ENCODE data around the gene TMC7.
"Not testable (repeated sequence)": the region's sequence is repeated elsewhere in the genome, so short reads cannot be mapped to it uniquely, and the experiment has no call there.

The TMC7 gene

DNA sequence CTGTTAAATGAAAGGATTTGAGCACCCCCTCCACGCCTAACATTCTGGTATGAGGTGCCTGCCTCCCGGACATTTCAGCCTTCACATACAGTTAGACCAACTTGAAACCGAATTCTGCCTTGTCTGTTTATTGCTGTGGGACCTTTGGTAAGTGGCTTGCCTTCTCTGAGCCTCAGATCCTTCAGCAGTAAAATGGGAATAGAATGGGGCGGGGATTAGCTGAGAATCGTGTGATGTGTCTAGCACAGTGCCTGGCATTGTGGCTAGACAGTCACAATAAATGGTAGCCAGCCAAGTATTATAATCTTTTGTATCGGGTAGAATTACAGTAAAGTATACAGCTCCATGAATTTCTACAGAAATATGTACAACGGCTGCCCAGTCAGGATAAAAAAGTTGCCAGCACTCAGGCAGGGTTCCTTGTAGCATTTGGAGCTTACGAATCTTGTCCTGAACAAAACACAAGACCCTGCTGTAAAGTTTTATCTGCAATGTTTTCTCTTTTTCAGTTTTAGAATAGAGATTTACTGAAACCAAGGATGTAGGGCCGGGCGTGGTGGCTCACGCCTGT, 786 bp downstream of the TMC7 start:
- no peak for DNase-seq

DNA sequence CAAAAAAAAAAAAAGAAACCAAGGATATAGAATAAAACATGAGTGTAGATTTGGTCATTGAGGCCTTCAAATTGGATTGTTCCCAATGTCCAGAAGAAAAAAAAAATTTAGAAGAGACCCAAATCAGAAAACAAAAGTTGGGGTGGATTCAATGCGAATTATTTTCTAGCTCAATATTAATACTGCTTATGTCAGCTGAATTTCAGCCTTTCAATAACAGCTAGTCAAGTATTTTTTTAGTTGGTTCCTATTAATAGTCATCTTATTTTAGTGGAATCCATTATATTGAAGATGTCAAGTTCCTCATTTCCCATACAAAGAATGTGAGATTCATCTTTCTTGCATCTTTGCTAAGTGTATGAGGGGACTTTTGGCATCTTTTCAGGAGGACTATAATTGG, 1.5 kb downstream of the TMC7 start:
- DNase-seq: not testable (repeated sequence)

DNA sequence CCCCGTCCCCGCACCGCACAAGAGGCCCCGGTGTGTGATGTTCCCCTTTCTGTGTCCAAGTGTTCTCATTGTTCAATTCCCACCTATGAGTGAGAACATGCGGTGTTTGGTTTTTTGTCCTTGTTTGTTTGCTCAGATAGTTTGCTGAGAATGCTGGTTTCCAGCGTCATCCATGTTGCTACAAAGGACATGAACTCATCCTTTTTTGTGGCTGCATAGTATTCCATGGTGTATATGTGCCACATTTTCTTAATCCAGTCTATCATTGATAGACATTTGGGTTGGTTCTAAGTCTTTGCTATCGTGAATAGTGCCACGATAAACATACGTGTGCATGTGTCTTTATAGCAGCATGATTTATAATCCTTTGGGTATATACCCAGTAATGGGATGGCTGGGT, 8.0 kb downstream of the TMC7 start:
- not testable (repeated sequence) for DNase-seq

DNA sequence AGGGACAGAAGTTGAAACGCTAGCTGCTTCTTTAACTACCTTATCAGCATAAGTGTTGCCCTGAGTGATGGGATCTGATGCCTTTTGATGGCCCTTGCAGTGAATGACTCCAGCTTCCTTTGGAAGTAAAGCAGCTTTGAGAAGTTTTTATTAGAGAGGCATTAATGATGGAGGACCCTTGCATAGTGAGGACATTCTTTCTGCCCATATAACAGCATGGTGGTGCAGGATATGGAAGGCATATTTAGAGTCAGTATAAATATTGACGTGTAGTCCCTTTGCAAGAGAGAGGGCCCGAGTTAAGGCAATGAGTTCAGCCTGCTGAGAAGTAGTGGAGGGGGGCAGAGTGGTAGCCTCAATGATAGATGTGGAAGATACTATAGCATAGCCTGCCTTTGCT, 9.8 kb downstream of the TMC7 start:
- DNase-seq: not testable (repeated sequence)

DNA sequence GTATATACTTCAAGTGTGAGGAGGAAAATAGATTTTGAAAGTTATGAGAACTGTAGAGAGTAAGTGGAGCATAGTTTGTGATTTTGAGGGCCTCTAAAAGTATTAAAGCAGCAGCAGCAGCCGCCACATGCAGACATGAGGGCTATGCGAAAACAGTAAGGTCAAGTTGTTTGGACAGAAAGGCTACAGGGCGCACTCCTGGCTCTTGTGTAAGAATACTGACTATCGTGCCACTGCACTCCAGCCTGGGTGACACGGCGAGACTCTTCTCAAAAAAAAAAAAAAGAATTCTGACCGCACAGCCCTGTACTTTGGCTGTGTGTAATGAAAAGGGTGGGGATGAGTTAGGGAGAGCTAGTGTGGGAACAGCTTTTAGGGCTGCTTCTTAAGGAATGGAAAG, 10.4 kb downstream of the TMC7 start:
- not testable (repeated sequence) for DNase-seq

DNA sequence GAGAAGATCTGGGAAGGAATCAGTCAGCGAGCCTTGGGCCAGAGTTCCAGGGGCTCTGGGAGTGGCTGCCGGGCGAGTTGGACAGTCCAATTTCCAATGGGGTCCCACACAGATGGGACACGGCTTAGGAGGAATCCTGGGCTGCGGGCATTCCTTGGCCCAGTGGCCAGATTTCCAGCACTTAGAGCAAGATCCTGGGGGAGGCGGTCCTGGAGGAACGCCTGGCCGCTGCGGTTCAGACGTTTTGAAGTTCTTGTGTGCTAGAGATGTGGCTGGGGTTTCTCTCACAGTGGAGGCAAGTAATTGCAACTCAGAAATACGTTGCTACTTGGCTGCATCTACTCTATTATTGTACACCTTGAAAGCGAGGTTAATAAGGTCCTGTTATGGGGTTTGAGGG, 11.7 kb downstream of the TMC7 start:
- DNase-seq: not testable (repeated sequence)

DNA sequence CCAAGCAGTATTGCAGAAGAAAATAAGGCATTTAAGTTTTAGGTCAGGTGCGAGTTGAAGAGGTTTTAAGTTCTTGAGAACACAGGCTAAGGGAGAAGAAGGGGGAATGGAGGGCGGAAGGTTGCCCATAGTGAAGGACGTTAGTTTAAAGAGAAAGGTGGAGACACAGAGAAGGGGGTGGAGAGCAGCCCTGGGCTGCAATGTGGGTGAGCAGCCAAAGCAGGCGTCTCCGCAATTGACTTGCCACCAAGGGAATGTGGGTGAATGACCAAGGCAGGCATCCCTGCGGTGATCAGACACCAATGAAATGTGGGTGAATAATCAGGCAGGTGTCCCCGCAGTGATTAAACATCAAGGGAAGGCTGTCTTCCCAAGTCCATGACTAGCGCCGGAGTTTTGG, 12.8 kb downstream of the TMC7 start:
- DNase-seq: not testable (repeated sequence)

DNA sequence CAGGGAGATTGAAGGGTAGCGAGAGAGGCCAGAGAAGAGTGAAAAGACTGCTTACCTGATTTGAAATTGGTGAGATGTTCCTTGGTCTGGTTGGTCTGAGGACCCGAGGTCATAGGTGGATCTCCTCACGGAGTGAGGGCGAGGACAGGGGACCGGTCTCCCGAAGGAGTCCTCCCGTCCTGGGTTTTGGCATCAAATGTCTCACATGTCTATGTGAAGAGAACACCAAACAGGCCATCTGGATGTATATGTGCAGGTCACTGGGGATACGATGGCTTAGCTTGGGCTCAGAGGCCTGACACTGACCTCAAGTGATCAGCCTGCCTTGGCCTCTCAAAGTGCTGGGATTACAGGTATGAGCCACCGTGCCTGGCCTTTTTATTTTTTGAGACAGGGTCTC, 13.3 kb downstream of the TMC7 start:
- not testable (repeated sequence) for DNase-seq

DNA sequence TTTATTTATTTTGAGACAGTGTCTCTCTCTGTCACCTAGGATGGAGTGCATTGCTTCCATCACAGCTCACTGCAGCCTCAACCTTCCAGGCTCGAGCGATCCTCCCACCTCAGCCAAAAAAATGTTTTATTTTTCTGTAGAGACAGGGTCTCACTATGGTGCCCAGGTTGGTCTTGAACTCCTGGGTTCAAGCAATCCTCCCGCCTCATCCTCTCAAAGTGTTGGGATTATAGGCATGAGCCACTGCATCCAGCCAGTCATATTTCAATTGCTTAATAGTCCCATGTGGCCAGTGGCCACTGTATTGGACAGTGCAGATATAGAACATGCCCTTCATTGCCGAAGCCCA, 15.3 kb downstream of the TMC7 start:
- no peak for DNase-seq

DNA sequence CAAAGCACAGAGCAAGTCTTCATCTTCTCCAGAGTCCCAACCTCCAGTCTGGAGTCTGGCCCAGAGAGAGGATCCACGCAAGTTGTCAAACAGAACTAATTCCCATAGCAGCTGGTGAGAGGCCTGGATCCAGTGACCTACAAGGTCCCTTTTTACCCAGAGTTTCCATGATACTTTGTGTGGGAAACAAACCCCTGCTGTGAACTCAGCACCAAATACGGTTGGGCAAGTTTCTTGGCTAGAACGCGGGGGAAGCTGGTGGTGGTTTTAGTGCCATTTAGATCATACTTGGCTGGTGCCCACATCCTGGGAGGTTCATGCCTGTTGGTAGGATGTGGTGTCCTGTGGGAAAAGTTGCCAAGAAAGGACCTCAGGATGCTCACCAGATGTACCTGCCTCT, 18.1 kb downstream of the TMC7 start:
- no peak for DNase-seq

DNA sequence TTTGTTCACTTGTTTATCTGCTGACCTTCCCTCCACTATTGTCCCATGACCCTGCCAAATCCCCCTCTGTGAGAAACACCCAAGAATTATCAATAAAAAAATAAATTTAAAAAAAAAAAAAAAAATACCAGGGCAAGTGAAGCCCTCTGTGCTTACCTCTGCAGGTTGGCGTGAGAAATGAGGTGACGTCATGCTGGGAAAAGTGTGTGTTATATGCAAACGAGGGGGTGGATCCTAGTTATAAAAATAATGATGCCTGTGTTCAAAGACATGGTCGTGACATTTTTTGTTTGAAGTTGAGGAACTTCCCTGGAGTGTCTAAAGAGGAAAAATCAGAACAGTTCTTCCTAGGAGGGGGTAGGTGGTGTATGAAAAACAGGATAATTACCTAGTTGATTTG, 20.2 kb downstream of the TMC7 start:
- no peak for DNase-seq

DNA sequence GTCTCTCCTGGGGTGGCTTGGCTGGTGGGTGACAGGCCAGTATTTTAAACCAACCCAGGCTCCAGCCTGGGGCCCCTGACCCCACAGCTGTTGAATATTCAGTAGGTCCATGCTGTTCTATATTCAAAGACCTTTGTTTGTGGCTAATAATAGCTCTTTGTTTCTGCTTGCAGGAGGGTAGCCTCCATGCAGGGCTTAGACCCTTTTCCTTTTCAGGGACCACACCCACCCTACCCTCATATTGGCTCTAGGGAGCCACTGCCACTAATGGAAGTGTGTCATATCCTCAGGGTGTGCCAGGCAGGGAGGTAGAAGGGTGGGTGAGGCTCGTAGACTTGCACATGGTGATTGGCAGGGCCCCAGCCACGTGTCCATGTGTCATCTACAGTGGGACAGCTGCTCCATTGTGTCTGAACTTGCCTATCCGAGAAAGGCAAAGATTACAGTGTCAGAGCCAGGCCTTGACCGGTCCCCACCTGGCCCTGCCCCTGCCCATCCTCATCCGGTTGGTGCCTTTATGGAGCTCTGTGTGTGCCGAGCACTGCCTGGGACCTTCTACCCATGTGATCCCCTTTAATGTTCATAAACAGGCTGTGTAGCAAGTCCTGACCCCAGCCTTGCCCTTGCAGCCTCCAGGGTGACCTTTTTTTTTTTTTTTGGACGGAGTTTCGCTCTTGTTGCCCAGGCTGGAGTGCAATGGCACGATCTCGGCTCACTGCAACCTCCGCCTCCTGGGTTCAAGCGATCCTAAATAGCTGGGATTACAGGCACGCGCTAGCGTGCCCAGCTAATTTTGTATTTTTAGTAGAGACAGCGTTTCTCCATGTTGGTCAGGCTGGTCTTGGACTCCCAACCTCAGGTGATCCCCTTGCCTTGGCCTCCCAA, 22.1 kb downstream of the TMC7 start:
- DNase-seq: no peak

DNA sequence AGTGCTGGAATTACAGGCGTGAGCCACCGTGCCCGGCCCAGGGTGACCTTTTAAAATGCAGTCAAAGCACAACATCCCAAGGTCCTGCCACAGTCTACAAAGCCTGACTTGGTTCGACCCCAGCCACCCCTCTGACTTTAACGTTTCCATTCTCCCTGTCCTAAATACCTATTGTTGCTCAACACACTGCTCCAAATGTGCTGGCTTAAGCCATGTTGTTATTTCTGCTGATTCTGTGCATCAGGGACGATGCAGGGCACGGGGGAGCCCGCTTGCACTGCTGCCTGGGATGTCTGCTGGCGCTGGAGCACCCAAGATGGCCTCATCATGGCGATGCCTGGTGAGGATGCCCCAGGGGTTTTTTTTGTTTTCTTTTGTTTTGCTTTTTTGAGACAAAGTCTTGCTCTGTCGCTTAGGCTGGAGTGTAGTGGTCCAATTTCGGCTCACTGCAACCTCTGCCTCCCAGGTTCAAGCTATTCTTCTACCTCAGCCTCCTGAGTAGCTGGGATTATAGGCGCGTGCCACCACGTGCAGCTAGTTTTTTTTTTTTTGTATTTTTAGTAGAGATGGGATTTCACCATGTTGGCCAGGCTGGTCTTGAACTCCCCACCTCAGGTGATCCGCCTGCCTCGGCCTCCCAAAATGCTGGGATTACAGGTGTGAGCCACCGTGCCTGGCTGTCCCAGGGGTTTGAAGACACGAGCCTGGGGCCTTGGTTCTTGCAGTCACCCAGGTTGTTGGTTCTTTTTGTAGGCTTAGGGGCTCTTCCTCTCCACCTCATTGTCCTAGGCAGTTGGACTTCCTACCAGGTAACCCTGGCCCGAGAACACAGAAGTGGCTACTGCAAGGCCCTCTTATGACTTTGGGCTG, 22.9 kb downstream of the TMC7 start:
- DNase-seq: no peak

DNA sequence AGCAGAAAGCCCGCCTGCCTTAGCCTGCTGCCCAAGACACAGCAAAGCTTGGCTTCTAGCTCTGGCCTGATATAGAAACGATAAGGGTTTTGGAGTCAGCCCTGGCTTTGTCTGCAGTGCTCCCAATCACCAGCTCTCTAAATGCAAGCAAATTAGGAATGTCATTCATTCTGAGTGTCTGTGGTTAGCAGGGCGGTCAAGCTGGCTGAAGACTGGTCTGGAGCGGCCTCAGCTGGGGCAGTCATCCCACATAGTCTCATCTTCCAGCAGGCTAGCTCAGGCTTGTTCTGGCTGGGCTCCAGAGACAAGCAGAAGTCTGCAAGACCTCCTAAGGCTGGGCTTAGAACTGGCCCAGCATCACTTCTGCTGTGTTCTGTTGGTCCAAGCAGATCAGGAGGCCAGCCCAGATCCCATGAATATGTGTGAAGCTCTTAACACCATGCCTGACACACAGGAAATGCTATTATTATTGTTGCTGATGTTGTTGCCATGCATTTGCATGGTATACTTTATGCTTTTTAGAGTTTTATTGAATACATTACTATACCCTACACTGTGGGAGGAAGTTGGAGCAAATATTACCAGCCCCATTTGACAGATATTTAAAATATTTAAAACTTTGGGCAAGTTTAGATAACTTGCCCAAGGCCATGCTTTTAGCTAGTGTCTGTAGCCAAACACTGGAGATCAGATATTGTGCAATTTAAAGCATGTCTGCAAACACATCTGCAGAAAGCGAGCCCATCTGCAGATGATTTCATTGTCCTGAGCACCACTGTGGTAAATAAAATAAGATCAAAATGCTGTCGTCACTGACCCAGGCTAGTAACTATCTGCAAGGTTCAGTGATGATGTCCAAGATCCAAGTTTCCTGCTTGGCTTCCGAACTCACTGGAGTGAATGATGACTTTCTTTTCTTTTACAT, 24.8 kb downstream of the TMC7 start:
- DNase-seq: no peak

DNA sequence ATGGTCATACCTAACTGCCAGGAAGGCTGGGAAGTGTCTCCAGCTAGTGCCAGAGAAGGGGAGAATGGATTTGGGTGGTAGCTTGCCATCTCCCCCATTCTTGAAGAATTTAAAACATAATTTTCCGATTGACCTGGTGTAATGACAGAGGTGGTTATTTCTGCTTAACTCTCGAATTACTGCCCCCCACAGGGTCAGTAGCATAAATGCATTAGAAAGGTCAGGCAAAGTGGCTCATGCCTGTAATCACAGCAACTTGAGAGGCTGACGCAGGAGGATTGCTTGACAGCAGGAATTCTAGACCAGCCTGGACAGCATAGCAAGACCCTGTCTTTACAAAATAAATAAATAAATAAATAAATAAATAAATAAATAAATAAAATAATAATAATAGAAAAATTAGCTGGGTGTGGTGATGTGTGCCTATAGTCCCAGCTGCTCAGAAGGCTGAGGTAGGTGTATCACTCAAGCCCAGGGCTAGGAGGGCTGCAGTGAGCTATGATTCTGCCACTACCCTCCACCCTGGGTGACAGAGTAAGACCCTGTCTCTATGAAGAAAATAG, 27.5 kb downstream of the TMC7 start:
- no peak for DNase-seq

DNA sequence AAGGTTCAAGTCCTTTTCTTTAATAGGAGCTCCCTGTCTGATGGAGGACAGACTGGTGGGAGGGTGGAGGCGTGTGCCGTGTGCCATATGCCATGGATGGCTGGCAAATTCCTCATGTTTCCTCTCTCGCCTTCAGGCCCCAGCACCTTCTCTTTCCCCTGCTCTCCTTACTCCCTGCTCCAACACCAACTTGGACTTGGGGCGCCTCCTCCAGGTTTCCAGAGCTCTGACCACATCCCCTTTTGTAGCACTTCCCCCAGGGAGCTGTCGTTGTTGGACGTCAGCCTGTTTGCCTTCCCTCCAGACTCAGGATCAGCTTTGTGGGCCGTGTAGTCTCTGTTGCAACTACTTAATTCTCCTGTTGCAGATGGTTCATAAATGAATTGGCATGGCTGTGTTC, 30.7 kb downstream of the TMC7 start:
- DNase-seq: no peak

DNA sequence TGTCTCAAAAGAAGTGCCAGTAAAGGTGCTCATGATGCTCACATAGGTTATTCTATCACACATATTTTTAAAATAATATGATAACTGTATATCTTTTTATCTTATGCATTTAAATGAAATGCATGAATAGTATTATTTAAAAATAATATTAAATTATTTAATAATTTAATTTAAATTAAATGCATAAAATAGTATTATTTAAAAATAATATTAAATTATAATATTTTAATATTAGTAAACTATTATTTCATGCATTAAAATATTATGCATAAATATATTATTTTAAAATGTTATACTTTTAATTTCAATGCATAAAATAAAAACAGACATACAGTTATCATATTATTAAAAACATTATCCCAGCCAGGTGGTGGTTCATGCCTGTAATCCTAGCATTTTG, 33.4 kb downstream of the TMC7 start:
- no peak for DNase-seq

DNA sequence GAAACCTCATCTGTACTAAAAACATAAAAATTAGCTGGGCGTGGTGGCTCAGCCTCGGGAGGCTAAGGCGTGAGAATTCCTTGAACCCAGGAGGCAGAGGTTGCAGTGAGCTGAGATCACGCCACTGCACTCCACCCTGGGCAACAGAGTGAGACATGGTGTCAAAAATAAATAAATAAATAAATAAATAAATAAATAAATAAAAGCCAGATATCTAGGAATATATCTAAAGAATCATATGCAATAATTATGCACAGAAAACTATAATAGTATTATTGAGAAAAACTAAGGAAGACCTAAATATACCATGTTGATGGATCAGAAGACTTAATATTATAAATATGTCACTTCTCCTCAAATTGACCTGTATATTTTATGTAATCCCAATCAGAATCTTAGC, 37.0 kb downstream of the TMC7 start:
- no peak for DNase-seq

DNA sequence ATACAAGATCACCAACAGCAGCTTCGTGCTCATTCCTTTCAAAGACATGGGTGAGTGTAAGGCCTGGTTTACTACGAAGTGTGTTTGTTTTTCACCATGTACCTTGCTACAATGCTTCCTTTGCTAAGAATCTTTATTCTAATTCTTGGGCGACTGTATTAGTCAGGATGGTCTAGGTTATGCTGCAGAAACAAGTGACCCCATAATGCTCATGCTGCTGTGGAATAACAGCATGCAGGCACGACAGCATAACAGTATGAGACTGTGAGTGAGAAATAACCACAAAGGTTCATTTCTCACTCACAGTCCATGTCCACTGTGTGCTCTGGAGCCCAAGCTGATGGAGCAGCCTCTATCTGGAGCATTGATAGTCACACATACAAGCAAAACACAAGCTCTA, 38.0 kb downstream of the TMC7 start:
- no peak for DNase-seq

DNA sequence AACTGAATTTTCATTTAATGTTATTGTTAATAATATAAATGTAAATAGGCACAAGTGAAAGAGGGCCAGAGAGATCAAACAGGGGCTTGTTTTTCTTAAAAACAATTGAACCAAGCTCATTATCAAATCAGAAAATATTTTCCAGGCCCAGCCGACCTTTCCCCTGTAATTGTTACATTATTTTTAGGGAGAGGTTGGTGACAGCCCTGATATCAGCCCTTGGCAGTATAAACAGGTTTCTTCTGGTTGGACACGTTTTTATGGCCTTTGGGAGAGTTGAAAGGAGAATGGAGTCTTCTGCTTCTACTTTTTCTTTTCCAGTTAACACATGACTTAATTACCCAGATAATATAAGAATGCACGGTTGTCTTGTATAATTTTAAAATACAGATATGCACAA, 43.7 kb downstream of the TMC7 start:
- no peak for DNase-seq

DNA sequence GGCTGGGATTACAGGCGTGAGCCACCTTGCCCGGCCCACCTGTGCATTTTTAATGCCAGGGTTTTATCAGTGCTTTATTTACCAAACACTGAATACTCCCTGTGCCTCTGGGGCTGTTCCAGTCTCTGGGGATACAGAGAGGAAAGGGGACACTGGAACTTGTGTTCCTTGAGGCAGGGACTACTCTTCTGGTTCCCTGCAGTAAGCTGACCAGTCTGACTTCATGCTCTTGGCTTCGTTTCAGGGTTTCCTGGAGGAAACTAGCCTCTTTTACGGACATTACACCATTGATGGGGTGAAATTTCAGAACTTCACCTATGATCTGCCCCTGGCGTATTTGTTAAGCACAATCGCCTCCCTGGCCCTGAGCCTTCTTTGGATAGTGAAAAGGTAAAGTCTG, 46.2 kb downstream of the TMC7 start:
- DNase-seq: no peak

DNA sequence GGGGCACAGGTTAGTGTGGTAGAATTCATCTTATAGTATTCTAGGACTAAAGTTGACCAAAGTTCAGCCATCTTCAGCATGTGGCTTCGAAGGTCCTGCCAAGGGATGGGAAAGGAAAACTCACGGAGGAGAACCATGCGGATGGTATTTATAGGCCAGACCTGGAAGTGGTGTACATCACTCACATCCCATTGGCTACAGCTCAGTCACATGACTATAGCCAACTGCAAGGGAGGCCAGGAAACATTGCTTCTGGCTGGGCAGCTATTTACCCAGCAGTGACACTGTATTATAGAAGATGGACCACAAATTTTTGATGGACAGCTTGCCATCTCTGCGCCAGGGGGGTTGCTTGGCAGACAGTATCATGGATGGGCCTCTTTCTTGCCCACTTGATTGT, 48.0 kb downstream of the TMC7 start:
- no peak for DNase-seq

Measured in activated T-cell treated with anti-CD3 and anti-CD28 coated beads, Interleukin-2, amount 50 U/mL, for 1 hour (primary cell).